C4-2B (cell line): ENCODE results near the gene PRPF19.

Source experiments
- CTCF ChIP-seq: fragments of 450-650 bp; conservative IDR thresholded peaks from 2 replicates; pipeline ENCODE4 v1.5.1; 2017; ENCODE audit warnings: mild to moderate bottlenecking
- ZFX ChIP-seq: fragments of 450-650 bp; IDR thresholded peaks from 2 replicates; pipeline ENCODE4 v1.6.1; 2017

- TF ChIP-seq CTCF (no peak), ZFX (no peak)
These were observed 61.0 kb downstream of the PRPF19 start for GRCh38 chr11:60845338-60845737.
